ENCODE data around the gene WDR11.

The WDR11 gene

GRCh38 chr10:120945182-120945581, 94.0 kb downstream of the WDR11 start:
- DNase-seq: no peak

GRCh38 chr10:120945801-120946302, 94.7 kb downstream of the WDR11 start:
- DNase-seq: no peak

- DNase-seq: no peak
These were observed 95.3 kb downstream of the WDR11 start for GRCh38 chr10:120946497-120946896.

DNA sequence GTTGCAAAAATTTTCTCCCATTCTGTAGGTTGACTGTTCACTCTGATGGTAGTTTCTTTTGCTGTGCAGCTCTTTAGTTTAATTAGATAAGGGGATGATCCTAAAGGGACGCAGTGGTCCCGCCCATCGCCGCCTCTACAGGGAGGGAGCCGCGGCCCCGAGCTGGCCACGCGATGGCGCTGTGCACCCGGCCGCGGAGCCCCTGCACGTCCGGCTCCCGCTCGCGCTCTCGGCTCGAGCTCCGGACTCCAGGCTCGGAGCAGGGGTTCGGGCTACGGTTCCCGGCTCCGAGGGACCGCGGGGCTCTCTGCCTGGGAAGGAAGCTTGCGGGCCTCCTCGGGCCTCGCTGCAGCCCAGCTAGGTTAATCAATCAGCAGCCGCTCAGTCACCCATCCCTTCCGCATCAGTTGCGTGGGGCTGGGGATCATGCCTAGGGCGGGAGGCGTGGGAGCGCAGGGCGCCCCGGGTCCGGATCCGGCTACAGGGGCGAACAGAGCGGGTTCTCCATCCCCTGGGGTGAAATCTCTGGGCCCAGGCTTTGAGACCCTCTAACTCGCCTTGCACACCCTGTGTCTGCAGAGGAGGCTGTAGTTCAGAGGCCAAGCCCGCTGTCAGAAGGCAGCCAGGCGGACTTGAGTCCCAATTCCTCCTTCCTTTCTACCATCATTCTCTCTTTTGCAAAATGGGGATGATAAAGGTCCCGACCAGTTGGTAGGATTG, 97.9 kb downstream of the WDR11 start:
- DNase-seq: peak; percentile 79

DNA sequence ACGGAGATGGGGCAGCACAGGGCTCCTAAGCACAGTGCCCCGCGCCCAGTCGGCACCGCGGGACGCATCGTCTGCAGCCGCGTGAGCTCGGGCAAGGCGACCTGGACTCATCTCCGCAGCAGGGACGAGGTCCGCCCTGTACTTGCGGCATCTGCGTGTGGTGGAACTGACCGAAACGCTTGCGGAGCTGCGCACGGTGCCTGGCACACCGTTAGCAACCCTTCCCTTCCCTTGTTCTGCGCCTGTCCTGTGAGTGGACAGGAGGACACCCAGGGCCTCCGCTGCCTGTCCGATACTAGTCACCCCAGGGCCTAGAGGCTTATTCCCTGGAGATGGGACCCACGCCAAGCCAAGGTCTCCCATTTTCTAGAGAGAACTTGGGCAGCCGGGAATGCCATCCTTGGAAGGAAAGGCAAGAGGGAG, 98.5 kb downstream of the WDR11 start:
- DNase-seq: no peak

GRCh38 chr10:120950051-120950561, 98.9 kb downstream of the WDR11 start:
- no peak for DNase-seq

GRCh38 chr10:120951288-120951687, 100.1 kb downstream of the WDR11 start:
- DNase-seq: no peak

DNA sequence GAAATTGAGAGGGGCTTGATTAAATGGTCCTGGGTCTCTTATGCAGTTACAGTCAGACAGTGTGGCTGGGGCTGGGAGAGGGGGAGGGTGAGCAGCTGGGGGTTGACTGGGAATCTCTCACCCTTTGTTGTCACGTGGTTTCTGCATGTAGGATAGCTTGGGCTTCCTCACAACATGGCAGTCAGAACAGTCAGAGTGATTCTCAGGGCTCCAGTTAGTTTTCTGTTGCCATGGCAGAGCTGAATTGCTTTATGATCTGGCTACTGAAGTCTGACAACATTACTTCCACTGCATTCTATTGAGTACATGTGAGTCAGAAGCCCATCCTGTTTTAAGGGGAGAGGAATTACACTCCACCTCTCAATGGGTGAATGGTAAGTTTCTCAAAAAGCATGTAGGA, 102.7 kb downstream of the WDR11 start:
- no peak for DNase-seq

All from suppressor macrophage treated with lipopolysaccharide for 4 hours (primary cell).